Pancreas (tissue), 10 donors: ENCODE data around the gene GRAMD4. TPM values are rescaled to one million over a fixed set of nuclear protein-coding genes. Genes with fewer than 3 reads are reported as not detected.

Source experiments
- ATAC-seq, 4 donors: fragments of 200-7000 bp; cut with Tn5 transposase; one replicate each; pipeline versions ENCODE4 v1.8.0 to v1.9.1; 2020; ENCODE audit warnings: mild to moderate bottlenecking in 4 of 4, moderate library complexity in 4 of 4
- DNase-seq, 6 donors: peaks; one replicate each; pipeline ENCODE4 v3.0.0-alpha.2; 2020
- FAIRE-seq: peaks from 2 replicates; lab custom pipeline; 2012; peaks lifted over from hg19 to GRCh38; lab: Jason Lieb, UNC
- H3K27ac ChIP-seq, 4 donors: fragments of 200-600 bp; sonication (generic); 1 replicate in 3 of 4; 2 replicates in 1 of 4; pipeline versions ENCODE4 v1.5.0 to v1.8.0; 2020
- H3K27me3 ChIP-seq, 4 donors: fragments of 200-600 bp; one replicate each; pipeline ENCODE4 v1.8.0; 2021
- H3K36me3 ChIP-seq, 3 donors: fragments of 200-600 bp; sonication (generic) in 1 of 3; one replicate each; pipeline versions ENCODE4 v1.5.0 to v1.8.0; 2020 to 2021
- H3K4me1 ChIP-seq, 3 donors: fragments of 200-600 bp; one replicate each; pipeline ENCODE4 v1.8.0; 2021
- H3K4me3 ChIP-seq, 4 donors: fragments of 200-600 bp; sonication (generic) in 2 of 4; one replicate each; pipeline versions ENCODE4 v1.5.0 to v1.8.0; 2020 to 2021
- H3K9me3 ChIP-seq, 4 donors: fragments of 200-600 bp; one replicate each; pipeline ENCODE4 v1.8.0; 2021
- WGBS, 2 donors: extraction: QIAGEN DNeasy Blood & Tissue Kit; methylation state at CpG; one replicate each; pipeline ENCODE4 v1.1.7; 2013; 5-methylcytosine and 5-hydroxymethylcytosine counted together
- intact Hi-C, 3 donors: fragments of 100-400 bp; cut with DNase I; formaldehyde crosslinking; loops; one replicate each; pipeline versions ENCODE4 v1.11.1 to v1.14.2; 2022
- polyA plus RNA-seq, 2 donors: library from polyadenylated mRNA; stranded (reverse); fragments of 200-250 nt; gene quantifications; one replicate each; pipeline ENCODE4 v1.2.3, GENCODE V29; 2013
- total RNA-seq, 6 donors: library from RNA; stranded (reverse); fragmentation: NEBNext Ultra II Directional in 4 of 6; extraction: Animal tissue kit (Norgen Biotek cat#: 25700) in 4 of 6; gene quantifications; one replicate each; pipeline versions ENCODE4 v1.2.1 to v1.2.4, GENCODE V29; 2021 to 2023
- TF ChIP-seq, protein P1 (sequence below), 4 donors: fragments of 200-600 bp; sonication (generic) in 3 of 4; IDR thresholded peaks; one replicate each; pipeline versions ENCODE4 v1.5.0 to v1.8.0; 2021; ENCODE audit warnings: antibody characterized with exemption in 4 of 4
- donor health status: healthy with polysubstance abuse.
- donor health status: DM: no; HTN: no; CAD: no; lungs with moderate emphysema.
- donor health status: DM: no; HTN: no; CAD: no.
- donor health status: control.
- donor health status: control.
- donor health status: Bipolar disorder and iron deficiency.
- donor health status: DM: yes; HTN: yes; CAD: no.
- donor health status: DM: no; HTN: no; CAD: no.
- donor health status: DM: no; HTN: no; CAD: no.
- donor health status: DM: yes; HTN: yes; CAD: no.

The GRAMD4 gene
- total and polyA plus RNA-seq, 8 donors, result 13.2 to 36.4 (median 21.9) TPM

DNA sequence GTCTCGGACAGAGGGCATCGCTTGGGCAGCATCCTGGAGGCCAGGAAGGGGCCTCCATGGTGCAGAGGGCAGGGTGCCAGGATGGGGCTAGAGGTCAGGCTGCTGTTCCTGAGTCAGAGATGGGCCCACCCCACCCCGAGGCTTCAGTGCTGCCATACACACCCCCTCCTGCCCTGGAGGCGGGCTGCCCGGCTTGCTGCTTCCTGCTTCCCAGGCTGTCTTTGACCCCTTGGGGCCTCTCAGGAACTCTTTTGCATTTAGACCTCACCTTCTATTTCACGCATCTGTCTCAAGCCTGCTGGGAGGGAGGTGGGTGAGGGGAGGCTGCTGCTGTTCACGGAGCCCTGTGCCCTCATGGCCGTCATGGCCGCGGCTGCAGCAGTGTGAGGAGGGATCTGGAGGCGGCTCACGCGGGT, 6.6 kb upstream of the GRAMD4 start:
- DNase-seq, result peak in 1 of 6 donors; percentile 74
- peak in 2 of 4 donors; percentile 8 to 11 for ATAC-seq

GRCh38 chr22:46614025-46614931, 5.9 kb upstream of the GRAMD4 start:
- H3K4me3 ChIP-seq, result no peak overlapping the region
- DNase-seq, result no peak
- peaks cover 0 to 4% (median 0%) of the 10 kb centered on the region in 3 donors for H3K4me1 ChIP-seq
- intact Hi-C loops, result no loop called here
- no peaks in the 10 kb centered on the region for H3K27me3 ChIP-seq
- WGBS, 2 donors, result 80 to 83% methylated on average over 31 of the region's 31 CpGs
- no peaks in the 10 kb centered on the region for H3K36me3 ChIP-seq
- no peak overlapping the region for H3K27ac ChIP-seq
- no peak for FAIRE-seq
- H3K9me3 ChIP-seq, result no peaks in the 10 kb centered on the region
- no peak for ATAC-seq
- TF ChIP-seq, protein P1, sequence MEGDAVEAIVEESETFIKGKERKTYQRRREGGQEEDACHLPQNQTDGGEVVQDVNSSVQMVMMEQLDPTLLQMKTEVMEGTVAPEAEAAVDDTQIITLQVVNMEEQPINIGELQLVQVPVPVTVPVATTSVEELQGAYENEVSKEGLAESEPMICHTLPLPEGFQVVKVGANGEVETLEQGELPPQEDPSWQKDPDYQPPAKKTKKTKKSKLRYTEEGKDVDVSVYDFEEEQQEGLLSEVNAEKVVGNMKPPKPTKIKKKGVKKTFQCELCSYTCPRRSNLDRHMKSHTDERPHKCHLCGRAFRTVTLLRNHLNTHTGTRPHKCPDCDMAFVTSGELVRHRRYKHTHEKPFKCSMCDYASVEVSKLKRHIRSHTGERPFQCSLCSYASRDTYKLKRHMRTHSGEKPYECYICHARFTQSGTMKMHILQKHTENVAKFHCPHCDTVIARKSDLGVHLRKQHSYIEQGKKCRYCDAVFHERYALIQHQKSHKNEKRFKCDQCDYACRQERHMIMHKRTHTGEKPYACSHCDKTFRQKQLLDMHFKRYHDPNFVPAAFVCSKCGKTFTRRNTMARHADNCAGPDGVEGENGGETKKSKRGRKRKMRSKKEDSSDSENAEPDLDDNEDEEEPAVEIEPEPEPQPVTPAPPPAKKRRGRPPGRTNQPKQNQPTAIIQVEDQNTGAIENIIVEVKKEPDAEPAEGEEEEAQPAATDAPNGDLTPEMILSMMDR (IDR thresholded peaks at IDR 0.05), result no peak

More for the DNA sequence above, 6.6 kb upstream of the GRAMD4 start:
- peaks cover 0 to 4% (median 0%) of the 10 kb centered on the region in 3 donors for H3K4me1 ChIP-seq
- FAIRE-seq, result no peak
- H3K36me3 ChIP-seq, result no peaks in the 10 kb centered on the region
- no peak overlapping the region for H3K27ac ChIP-seq
- TF ChIP-seq, protein P1 (IDR thresholded peaks at IDR 0.05), result no peak
- H3K4me3 ChIP-seq, result no peak overlapping the region
- 82 to 83% methylated on average over 13 of the region's 13 CpGs for WGBS, 2 donors
- no peaks in the 10 kb centered on the region for H3K9me3 ChIP-seq
- no peaks in the 10 kb centered on the region for H3K27me3 ChIP-seq
- intact Hi-C loops, result no loop called here

DNA sequence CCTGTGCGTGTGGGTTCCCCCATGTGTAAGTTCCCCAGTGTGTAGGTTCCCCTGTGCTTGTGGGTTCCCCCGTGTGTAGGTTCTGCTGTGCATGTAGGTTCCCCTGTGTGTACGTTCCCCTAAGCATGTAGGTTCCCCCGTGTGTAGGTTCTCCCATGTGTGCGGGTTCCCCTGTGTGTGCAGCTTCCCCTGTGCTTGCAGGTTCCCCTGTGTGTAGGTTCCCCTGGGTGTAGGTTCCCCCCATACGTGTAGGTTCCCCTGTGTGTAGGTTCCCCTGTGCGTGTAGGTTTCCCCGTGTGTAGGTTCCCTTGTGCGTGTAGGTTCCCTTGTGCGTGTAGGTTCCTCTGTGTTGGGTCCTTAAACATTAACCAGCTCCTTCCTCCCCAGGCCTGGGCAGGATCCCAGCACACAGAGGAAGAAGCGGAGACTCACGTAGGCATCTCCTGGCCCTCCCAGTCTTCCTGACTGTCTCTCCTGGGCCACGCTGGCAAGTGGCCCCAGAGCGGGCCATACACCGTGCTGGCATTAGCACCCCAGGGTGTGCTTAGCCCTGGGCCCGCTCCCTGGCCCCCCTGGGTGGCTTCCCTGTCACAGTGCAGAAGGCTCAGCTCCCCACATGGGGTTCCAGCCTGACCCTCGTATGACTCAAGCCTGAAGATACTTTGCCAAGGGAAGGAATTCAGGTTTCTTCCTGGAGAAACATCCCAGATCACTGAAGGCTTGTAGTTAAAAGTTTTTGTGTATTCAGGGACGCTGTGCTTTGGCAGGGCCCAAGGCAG, 2.8 kb upstream of the GRAMD4 start:
- Histone ChIP-seq H3K4me3 (no peak overlapping the region), H3K27ac (peak overlapping the region in 3 of 4 donors; percentile 23 to 36 (median 29)), H3K9me3 (no peaks in the 10 kb centered on the region), H3K36me3 (no peaks in the 10 kb centered on the region), H3K4me1 (peaks cover 0 to 2% (median 0%) of the 10 kb centered on the region in 3 donors), H3K27me3 (no peaks in the 10 kb centered on the region)
- peak in 3 of 4 donors; percentile 19 to 48 (median 32) for ATAC-seq
- intact Hi-C loops, result no loop called here
- TF ChIP-seq, protein P1 (IDR thresholded peaks at IDR 0.05), result no peak
- FAIRE-seq, result no peak
- peak in 1 of 6 donors; percentile 53 for DNase-seq
- 67 to 69% methylated on average over 18 of the region's 18 CpGs for WGBS, 2 donors

GRCh38 chr22:46617986-46618647, 2.1 kb upstream of the GRAMD4 start:
- FAIRE-seq (no peak), ATAC-seq (no peak)
- WGBS, 2 donors, result 89 to 92% methylated on average over 28 to 29 of the region's 29 CpGs

More at GRCh38 chr22:46617986-46618647, 2.1 kb upstream of the GRAMD4 start:
- no peaks in the 10 kb centered on the region for H3K27me3 ChIP-seq
- H3K4me1 ChIP-seq, result no peaks in the 10 kb centered on the region
- intact Hi-C loops, result no loop called here
- no peaks in the 10 kb centered on the region for H3K9me3 ChIP-seq
- H3K27ac ChIP-seq, result peak overlapping the region in 2 of 4 donors; percentile 23 to 36
- no peaks in the 10 kb centered on the region for H3K36me3 ChIP-seq
- peak in 1 of 6 donors; percentile 55 for DNase-seq
- TF ChIP-seq, protein P1 (IDR thresholded peaks at IDR 0.05), result no peak
- H3K4me3 ChIP-seq, result no peak overlapping the region
